HCT116 (cell line): ENCODE results near the gene ZCCHC10. TPM values are rescaled to one million over a fixed set of nuclear protein-coding genes. Genes with fewer than 3 reads are reported as not detected.

Experiments used
- ATAC-seq: fragments of 200-7000 bp; cut with Tn5 transposase; 2 replicates; pipeline ENCODE4 v1.9.1; 2020; ENCODE audit warnings: mild to moderate bottlenecking, moderate library complexity
- BruUV-seq: library from RNA; stranded (reverse); fragments of 400-500 nt; replicated peaks from 2 replicates; lab custom pipeline; 2021; lab: Mats Ljungman, UMichigan
- CTCF ChIA-PET: fragments of 300-600 bp; sonication (Branson Sonifier 250); formaldehyde crosslinking; loops from one replicate; lab custom pipeline; 2021; ENCODE audit warnings: antibody characterized with exemption; lab: Charles Lee
- POLR2A ChIA-PET: fragments of 300-600, 350-600 bp; sonication (Branson Sonifier 250); formaldehyde crosslinking; loops from one replicate; lab custom pipeline; 2021; ENCODE audit warnings: antibody characterized with exemption; lab: Charles Lee
- RAD21 ChIA-PET, 2 experiments: fragments of 300-600 bp; sonication (Branson Sonifier 250); formaldehyde crosslinking; loops; one replicate each; lab custom pipeline; 2023; ENCODE audit warnings: low total read pairs in 2 of 2; ENCODE audit not compliant: uncharacterized antibody in 2 of 2, unreplicated experiment in 2 of 2, low non-redundant PET in 1 of 2; lab: Charles Lee
- DNase-seq: peaks from one replicate; pipeline ENCODE4 v3.0.0-alpha.2; 2010; ENCODE audit warnings: low read depth, low spot score
- H2AFZ ChIP-seq: fragments of 200-600 bp; shearing (Covaris generic), sonication (generic); 2 replicates; pipeline ENCODE4 v1.6.1; 2017; ENCODE audit warnings: low read depth, mixed run types, mixed read lengths, antibody characterized with exemption, low read length; ENCODE audit not compliant: poor library complexity, severe bottlenecking
- H3K27ac ChIP-seq: 2 replicates; pipeline ENCODE4 v1.5.1; 2012; ENCODE audit warnings: low read depth, low read length
- H3K27me3 ChIP-seq: fragments of 200-600 bp; sonication (generic); 2 replicates; pipeline ENCODE4 v1.6.1; 2016; ENCODE audit warnings: mixed run types, low read length, mixed read lengths; ENCODE audit not compliant: insufficient read depth
- H3K36me3 ChIP-seq, 2 experiments: fragments of 200-500 bp in 1 of 2; fragments of 200-600 bp in 1 of 2; sonication (Bioruptor generic) in 1 of 2; sonication (generic) in 1 of 2; 2 replicates each; pipeline versions ENCODE4 v1.5.1 to v1.6.1; 2014 to 2016; ENCODE audit warnings: low read length in 2 of 2, inconsistent platforms in 1 of 2, mixed read lengths in 1 of 2, mixed run types in 1 of 2; ENCODE audit not compliant: insufficient read depth in 2 of 2, control insufficient read depth in 1 of 2
- H3K4me1 ChIP-seq, 2 experiments: fragments of 200-600 bp in 1 of 2; sonication (generic) in 1 of 2; 2 replicates each; pipeline versions ENCODE4 v1.5.1 to v1.6.1; 2012 to 2017; ENCODE audit warnings: low read length in 2 of 2, inconsistent platforms in 1 of 2, mild to moderate bottlenecking in 1 of 2, mixed read lengths in 1 of 2, mixed run types in 1 of 2, moderate library complexity in 1 of 2; ENCODE audit not compliant: insufficient read depth in 2 of 2, control insufficient read depth in 1 of 2
- H3K4me2 ChIP-seq: fragments of 200-600 bp; sonication (generic); 2 replicates; pipeline ENCODE4 v1.6.1; 2017; ENCODE audit warnings: mixed run types, low read length, mixed read lengths
- H3K4me3 ChIP-seq, 2 experiments: fragments of 200-600 bp in 1 of 2; sonication (generic) in 1 of 2; replicated peaks in 1 of 2; 2 replicates each; pipeline ENCODE4 v1.5.1; 2011 to 2016; ENCODE audit warnings: low read length in 2 of 2, control low read depth in 1 of 2, low read depth in 1 of 2, mild to moderate bottlenecking in 1 of 2, mixed read lengths in 1 of 2, mixed run types in 1 of 2
- H3K79me2 ChIP-seq: fragments of 200-600 bp; sonication (generic); 2 replicates; pipeline ENCODE4 v1.6.1; 2017; ENCODE audit warnings: mild to moderate bottlenecking, mixed run types, low read length, moderate library complexity, mixed read lengths; ENCODE audit not compliant: insufficient read depth
- H3K9ac ChIP-seq: fragments of 200-600 bp; sonication (generic); 2 replicates; pipeline ENCODE4 v1.6.1; 2016; ENCODE audit warnings: low read length, mixed read lengths
- H3K9me2 ChIP-seq: fragments of 200-600 bp; sonication (generic), shearing (Covaris generic); 2 replicates; pipeline ENCODE4 v1.6.1; 2017; ENCODE audit warnings: mixed run types, mild to moderate bottlenecking, moderate library complexity; ENCODE audit not compliant: insufficient read depth
- H3K9me3 ChIP-seq, 2 experiments: fragments of 200-500 bp in 1 of 2; fragments of 200-600 bp in 1 of 2; sonication (Bioruptor generic) in 1 of 2; sonication (generic) in 1 of 2; 2 replicates each; pipeline ENCODE4 v1.6.1; 2014 to 2017; ENCODE audit warnings: low read length in 2 of 2, mixed read lengths in 2 of 2, inconsistent platforms in 1 of 2, low read depth in 1 of 2, mild to moderate bottlenecking in 1 of 2, mixed run types in 1 of 2, moderate library complexity in 1 of 2; ENCODE audit not compliant: control insufficient read depth in 1 of 2, insufficient read depth in 1 of 2
- H4K20me1 ChIP-seq: fragments of 200-600 bp; sonication (generic), shearing (Covaris generic); 2 replicates; pipeline ENCODE4 v1.6.1; 2017; ENCODE audit warnings: mixed run types, mild to moderate bottlenecking, moderate library complexity; ENCODE audit not compliant: insufficient read depth
- CBX3 ChIP-seq: IDR thresholded peaks from 2 replicates; pipeline ENCODE4 v1.6.1; 2012; ENCODE audit warnings: low read depth
- ELF1 ChIP-seq: IDR thresholded peaks from 2 replicates; pipeline ENCODE4 v1.6.1; 2012; ENCODE audit warnings: low read depth, borderline replicate concordance
- EZH2 ChIP-seq: fragments of 200-600 bp; sonication (generic); IDR thresholded peaks from 2 replicates; pipeline ENCODE4 v1.6.1; 2017; ENCODE audit warnings: antibody characterized with exemption, mixed run types
- FOSL1 ChIP-seq: IDR thresholded peaks from 2 replicates; pipeline ENCODE4 v1.6.1; 2012; ENCODE audit warnings: low read depth
- JUND ChIP-seq: IDR thresholded peaks from 2 replicates; pipeline ENCODE4 v1.6.1; 2012
- POLR2A ChIP-seq: IDR thresholded peaks from 2 replicates; pipeline ENCODE4 v1.7.0; 2011; ENCODE audit warnings: borderline replicate concordance; ENCODE audit not compliant: insufficient read depth, insufficient read length; ENCODE audit errors: extremely low read depth
- RAD21 ChIP-seq: IDR thresholded peaks from 2 replicates; pipeline ENCODE4 v1.6.1; 2012; ENCODE audit warnings: low read depth, mild to moderate bottlenecking
- SIN3A ChIP-seq: IDR thresholded peaks from 2 replicates; pipeline ENCODE4 v1.6.1; 2012; ENCODE audit warnings: low read depth
- SP1 ChIP-seq: IDR thresholded peaks from 2 replicates; pipeline ENCODE4 v1.6.1; 2012; ENCODE audit warnings: low read depth
- TCF7L2 ChIP-seq: IDR thresholded peaks from 2 replicates; pipeline ENCODE4 v1.7.0; 2011; ENCODE audit warnings: borderline replicate concordance, inconsistent platforms; ENCODE audit not compliant: insufficient read depth, insufficient read length; ENCODE audit errors: extremely low read depth
- ZFX ChIP-seq: fragments of 450-650 bp; IDR thresholded peaks from 2 replicates; pipeline ENCODE4 v1.6.1; 2017
- ZNF274 ChIP-seq: fragments of 200-500 bp; sonication (Bioruptor generic); IDR thresholded peaks from 2 replicates; pipeline ENCODE4 v1.6.1; 2014; ENCODE audit warnings: mild to moderate bottlenecking, low read depth, low read length, inconsistent platforms
- intact Hi-C: fragments of 100-400 bp; cut with micrococcal nuclease; formaldehyde crosslinking; loops from 2 replicates; pipeline ENCODE4 v1.10.0; 2022
- total RNA-seq: library from RNA; stranded (reverse); gene quantifications from one replicate; pipeline ENCODE4 v1.2.1, GENCODE V29; 2021; ENCODE audit not compliant: unreplicated experiment
- TF ChIP-seq, protein P1 (sequence below): IDR thresholded peaks from 2 replicates; pipeline ENCODE4 v1.6.1; 2011; ENCODE audit warnings: mild to moderate bottlenecking, low read length, moderate library complexity; ENCODE audit not compliant: insufficient replicate concordance; ENCODE audit errors: extremely low read depth
- TF ChIP-seq, protein P2 (sequence below): IDR thresholded peaks from 2 replicates; pipeline ENCODE4 v1.6.1; 2012; ENCODE audit warnings: low read depth

Gene ZCCHC10
- total RNA-seq, 1 experiment from 2014 or later = 19.2 TPM

DNA sequence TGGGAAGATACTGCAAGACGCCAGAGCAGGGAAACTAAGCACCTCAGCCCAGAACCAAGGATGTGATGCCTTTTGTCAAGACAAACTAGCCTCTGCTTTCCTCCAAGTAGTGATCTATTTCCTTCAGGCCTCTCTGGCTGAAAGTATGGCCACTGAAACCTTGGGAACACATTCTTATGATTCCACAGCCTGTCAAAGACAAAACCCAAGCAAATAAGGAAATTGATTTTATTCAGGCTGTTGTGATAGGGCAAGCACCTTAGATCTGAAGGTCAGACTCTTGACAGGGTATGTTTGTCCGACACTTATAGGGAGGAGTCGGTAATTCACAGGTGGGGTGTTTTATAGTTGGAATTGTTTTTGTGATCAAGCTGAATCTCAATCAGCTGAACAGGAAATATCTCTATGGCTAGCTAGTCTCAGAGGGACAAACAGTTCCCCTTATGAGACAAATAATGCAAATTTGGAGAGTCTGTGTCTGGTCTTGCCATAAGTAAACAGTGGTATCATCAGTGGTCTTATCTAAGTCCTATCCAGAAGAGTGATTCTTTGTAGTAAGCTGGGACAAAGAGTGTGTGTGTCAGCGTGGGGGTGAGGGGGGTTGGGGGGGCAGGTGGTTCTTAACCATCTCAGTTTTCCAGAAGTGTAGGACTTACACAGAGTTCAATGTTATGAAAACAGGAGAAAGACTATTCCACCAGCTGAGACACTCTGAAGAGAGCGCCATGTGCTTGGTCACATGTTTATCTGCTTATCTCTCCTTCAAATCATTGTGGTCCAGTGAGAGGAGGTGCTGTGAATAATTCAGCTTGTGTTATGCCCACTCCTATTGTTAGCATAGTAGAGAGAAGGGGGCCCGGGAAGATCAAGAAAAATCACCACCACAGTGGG, 6.7 kb upstream of the ZCCHC10 start:
- Histone ChIP-seq H3K36me3 (no peaks in the 10 kb centered on the region), H3K9me2 (no peaks in the 10 kb centered on the region), H3K79me2 (no peaks in the 10 kb centered on the region), H3K27ac (no peak overlapping the region), H3K4me3 (no peak overlapping the region), H3K9me3 (no peaks in the 10 kb centered on the region), H2AFZ (peak overlapping the region; percentile 70), H3K9ac (no peak overlapping the region), H3K27me3 (no peaks in the 10 kb centered on the region), H4K20me1 (no peaks in the 10 kb centered on the region), H3K4me1 (peaks cover 0 to 4% of the 10 kb centered on the region in 2 experiments; a peak in 1 of 4 replicates), H3K4me2 (no peak overlapping the region)
- ATAC-seq (no peak; the same call in 1 of the 2 replicates), DNase-seq (no peak)
- ChIA-PET POLR2A (no interaction called here), RAD21 (no interaction called here), CTCF (no interaction called here)
- TF ChIP-seq JUND = no peak
- TF ChIP-seq TCF7L2 = no peak
- TF ChIP-seq, protein P1, sequence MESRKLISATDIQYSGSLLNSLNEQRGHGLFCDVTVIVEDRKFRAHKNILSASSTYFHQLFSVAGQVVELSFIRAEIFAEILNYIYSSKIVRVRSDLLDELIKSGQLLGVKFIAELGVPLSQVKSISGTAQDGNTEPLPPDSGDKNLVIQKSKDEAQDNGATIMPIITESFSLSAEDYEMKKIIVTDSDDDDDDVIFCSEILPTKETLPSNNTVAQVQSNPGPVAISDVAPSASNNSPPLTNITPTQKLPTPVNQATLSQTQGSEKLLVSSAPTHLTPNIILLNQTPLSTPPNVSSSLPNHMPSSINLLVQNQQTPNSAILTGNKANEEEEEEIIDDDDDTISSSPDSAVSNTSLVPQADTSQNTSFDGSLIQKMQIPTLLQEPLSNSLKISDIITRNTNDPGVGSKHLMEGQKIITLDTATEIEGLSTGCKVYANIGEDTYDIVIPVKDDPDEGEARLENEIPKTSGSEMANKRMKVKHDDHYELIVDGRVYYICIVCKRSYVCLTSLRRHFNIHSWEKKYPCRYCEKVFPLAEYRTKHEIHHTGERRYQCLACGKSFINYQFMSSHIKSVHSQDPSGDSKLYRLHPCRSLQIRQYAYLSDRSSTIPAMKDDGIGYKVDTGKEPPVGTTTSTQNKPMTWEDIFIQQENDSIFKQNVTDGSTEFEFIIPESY = no peak
- TF ChIP-seq SIN3A = no peak
- no peak for TF ChIP-seq ZFX
- TF ChIP-seq POLR2A = no peak
- TF ChIP-seq CBX3 = no peak
- no peak for TF ChIP-seq ELF1
- TF ChIP-seq FOSL1 = no peak
- TF ChIP-seq SP1 = no peak
- TF ChIP-seq, protein P2, sequence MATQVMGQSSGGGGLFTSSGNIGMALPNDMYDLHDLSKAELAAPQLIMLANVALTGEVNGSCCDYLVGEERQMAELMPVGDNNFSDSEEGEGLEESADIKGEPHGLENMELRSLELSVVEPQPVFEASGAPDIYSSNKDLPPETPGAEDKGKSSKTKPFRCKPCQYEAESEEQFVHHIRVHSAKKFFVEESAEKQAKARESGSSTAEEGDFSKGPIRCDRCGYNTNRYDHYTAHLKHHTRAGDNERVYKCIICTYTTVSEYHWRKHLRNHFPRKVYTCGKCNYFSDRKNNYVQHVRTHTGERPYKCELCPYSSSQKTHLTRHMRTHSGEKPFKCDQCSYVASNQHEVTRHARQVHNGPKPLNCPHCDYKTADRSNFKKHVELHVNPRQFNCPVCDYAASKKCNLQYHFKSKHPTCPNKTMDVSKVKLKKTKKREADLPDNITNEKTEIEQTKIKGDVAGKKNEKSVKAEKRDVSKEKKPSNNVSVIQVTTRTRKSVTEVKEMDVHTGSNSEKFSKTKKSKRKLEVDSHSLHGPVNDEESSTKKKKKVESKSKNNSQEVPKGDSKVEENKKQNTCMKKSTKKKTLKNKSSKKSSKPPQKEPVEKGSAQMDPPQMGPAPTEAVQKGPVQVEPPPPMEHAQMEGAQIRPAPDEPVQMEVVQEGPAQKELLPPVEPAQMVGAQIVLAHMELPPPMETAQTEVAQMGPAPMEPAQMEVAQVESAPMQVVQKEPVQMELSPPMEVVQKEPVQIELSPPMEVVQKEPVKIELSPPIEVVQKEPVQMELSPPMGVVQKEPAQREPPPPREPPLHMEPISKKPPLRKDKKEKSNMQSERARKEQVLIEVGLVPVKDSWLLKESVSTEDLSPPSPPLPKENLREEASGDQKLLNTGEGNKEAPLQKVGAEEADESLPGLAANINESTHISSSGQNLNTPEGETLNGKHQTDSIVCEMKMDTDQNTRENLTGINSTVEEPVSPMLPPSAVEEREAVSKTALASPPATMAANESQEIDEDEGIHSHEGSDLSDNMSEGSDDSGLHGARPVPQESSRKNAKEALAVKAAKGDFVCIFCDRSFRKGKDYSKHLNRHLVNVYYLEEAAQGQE = no peak
- TF ChIP-seq RAD21 = no peak
- TF ChIP-seq EZH2 = no peak
- TF ChIP-seq ZNF274 = no peak
- BruUV-seq = no TSS peak
- intact Hi-C loops = no loop called here
